Spleen (tissue), 7 donors: ENCODE measurements around the gene TM4SF18.

Source experiments
- CTCF ChIP-seq, 11 experiments: fragments of 200-600 bp in 7 of 11; fragments of 450-650 bp in 4 of 11; sonication (generic) in 4 of 11; IDR thresholded peaks in 8 of 11; conservative IDR thresholded peaks in 3 of 11; 1 replicate in 7 of 11; 2 replicates in 4 of 11; pipeline versions ENCODE4 v1.4.0 to v1.8.0; 2016 to 2021; ENCODE audit warnings: antibody characterized with exemption in 11 of 11, inconsistent platforms in 4 of 11, mild to moderate bottlenecking in 1 of 11
- POLR2AphosphoS5 ChIP-seq, 3 donors: sonication (generic); formaldehyde crosslinking; IDR thresholded peaks; one replicate each; pipeline ENCODE4 v1.5.1; 2017; ENCODE audit warnings: antibody characterized with exemption in 3 of 3
- donor health status: DM: no; HTN: no; CAD: no; lungs with moderate emphysema.
- donor health status: DM: no; HTN: no; CAD: no.
- donor health status: DM: no; HTN: no; CAD: no.

GRCh38 chr3:149314807-149315578, 18.4 kb downstream of the TM4SF18 start:
- TF ChIP-seq CTCF (IDR thresholded peaks at IDR 0.05 in 8 of 11, conservative IDR thresholded peaks at IDR 0.05 in 3 of 11) = no peak
- no peak for TF ChIP-seq POLR2AphosphoS5 (IDR thresholded peaks at IDR 0.05)
